ENCODE results near the gene P2RX7.

DNA sequence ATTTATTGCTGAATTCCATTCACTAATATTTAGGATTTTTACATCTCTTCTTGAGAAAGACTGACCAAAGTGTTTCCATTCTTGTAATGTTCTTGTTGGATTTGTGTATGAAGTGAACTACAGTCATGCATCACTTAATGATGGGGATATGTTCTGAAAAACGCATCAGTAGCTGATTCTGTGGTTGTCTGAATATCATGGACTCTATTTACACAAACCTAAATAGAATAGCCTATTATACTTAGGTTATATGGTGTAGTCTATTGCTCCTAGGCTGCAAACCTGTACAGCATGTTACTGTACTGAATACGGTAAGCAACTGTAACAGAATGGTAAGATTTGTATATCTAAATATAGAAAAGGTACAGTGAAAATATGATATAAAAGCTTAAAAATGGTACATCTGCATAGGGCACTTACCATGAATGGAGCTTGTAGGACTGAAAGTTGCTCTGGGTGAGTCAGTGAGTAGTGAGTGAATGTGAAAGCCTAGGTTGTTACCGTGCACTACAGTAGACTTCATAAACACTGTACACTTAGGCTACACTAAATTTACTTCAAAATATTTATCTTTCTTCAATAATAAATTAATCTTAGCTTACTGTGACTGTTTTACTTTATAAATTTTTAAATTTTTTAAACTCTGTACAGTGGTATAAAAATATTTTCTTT, 49.7 kb downstream of the P2RX7 start:
- TF ChIP-seq POLR2A (IDR thresholded peaks at IDR 0.05): no peak
- TF ChIP-seq, protein P1, sequence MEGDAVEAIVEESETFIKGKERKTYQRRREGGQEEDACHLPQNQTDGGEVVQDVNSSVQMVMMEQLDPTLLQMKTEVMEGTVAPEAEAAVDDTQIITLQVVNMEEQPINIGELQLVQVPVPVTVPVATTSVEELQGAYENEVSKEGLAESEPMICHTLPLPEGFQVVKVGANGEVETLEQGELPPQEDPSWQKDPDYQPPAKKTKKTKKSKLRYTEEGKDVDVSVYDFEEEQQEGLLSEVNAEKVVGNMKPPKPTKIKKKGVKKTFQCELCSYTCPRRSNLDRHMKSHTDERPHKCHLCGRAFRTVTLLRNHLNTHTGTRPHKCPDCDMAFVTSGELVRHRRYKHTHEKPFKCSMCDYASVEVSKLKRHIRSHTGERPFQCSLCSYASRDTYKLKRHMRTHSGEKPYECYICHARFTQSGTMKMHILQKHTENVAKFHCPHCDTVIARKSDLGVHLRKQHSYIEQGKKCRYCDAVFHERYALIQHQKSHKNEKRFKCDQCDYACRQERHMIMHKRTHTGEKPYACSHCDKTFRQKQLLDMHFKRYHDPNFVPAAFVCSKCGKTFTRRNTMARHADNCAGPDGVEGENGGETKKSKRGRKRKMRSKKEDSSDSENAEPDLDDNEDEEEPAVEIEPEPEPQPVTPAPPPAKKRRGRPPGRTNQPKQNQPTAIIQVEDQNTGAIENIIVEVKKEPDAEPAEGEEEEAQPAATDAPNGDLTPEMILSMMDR (IDR thresholded peaks at IDR 0.05 in 4 of 5, conservative IDR thresholded peaks at IDR 0.05 in 1 of 5): no peak

All from gastrocnemius medialis (tissue), 4 donors.